Activated T-helper 17 cell treated with anti-CD3 and anti-CD28 coated beads, Interleukin-2, amount 50 U/mL, for 72 hours (primary cell): ENCODE measurements around the gene ITM2B. TPM values are rescaled to one million over a fixed set of nuclear protein-coding genes. Genes with fewer than 3 reads are reported as not detected.

Experiments
- ATAC-seq: fragments of 150-1000 bp; cut with Tn5 transposase; replicated peaks from 2 replicates; pipeline ENCODE4 v1.10.0; 2021; ENCODE audit warnings: mild to moderate bottlenecking, moderate library complexity
- H3K27ac Mint-ChIP-seq: one replicate; pipeline ENCODE4 v1.8.0; 2022; ENCODE audit warnings: mixed read lengths
- H3K27me3 Mint-ChIP-seq: one replicate; pipeline ENCODE4 v1.8.0; 2022; ENCODE audit warnings: mixed read lengths
- H3K36me3 Mint-ChIP-seq: one replicate; pipeline ENCODE4 v1.8.0; 2022; ENCODE audit warnings: low read depth, mild to moderate bottlenecking, mixed read lengths
- H3K4me1 Mint-ChIP-seq: one replicate; pipeline ENCODE4 v1.8.0; 2022; ENCODE audit warnings: mixed read lengths
- H3K4me3 Mint-ChIP-seq: one replicate; pipeline ENCODE4 v1.8.0; 2022; ENCODE audit warnings: mild to moderate bottlenecking, mixed read lengths
- H3K9me3 Mint-ChIP-seq: one replicate; pipeline ENCODE4 v1.8.0; 2022; ENCODE audit warnings: mixed read lengths
- total RNA-seq, 2 donors: library from RNA; stranded (reverse); gene quantifications; one replicate each; pipeline ENCODE4 v1.2.3, GENCODE V29; 2022

The ITM2B gene
- total RNA-seq, 2 donors from 2014 or later: 75.7 to 108 TPM

GRCh38 chr13:48296528-48296927 is 63.5 kb downstream of the ITM2B start:
- Mint-ChIP-seq H3K36me3 (no peaks in the 10 kb centered on the region), H3K27me3 (no peaks in the 10 kb centered on the region), H3K4me3 (no peak overlapping the region), H3K9me3 (no peaks in the 10 kb centered on the region), H3K27ac (no peak overlapping the region), H3K4me1 (no peaks in the 10 kb centered on the region)
- ATAC-seq: no peak

- ATAC-seq: no peak
- Mint-ChIP-seq H3K4me3 (no peak overlapping the region), H3K4me1 (no peaks in the 10 kb centered on the region), H3K36me3 (no peaks in the 10 kb centered on the region), H3K27ac (no peak overlapping the region), H3K9me3 (no peaks in the 10 kb centered on the region), H3K27me3 (no peaks in the 10 kb centered on the region)
These were observed 64.3 kb downstream of the ITM2B start for GRCh38 chr13:48297131-48297786.

GRCh38 chr13:48299591-48299990 is 66.6 kb downstream of the ITM2B start:
- Mint-ChIP-seq H3K4me3 (no peak overlapping the region), H3K4me1 (peaks cover 1% of the 10 kb centered on the region), H3K27me3 (no peaks in the 10 kb centered on the region), H3K27ac (no peak overlapping the region), H3K36me3 (peaks cover 3% of the 10 kb centered on the region), H3K9me3 (no peaks in the 10 kb centered on the region)
- no peak for ATAC-seq

- H3K4me3 Mint-ChIP-seq: peak overlapping the region; percentile 83
- H3K9me3 Mint-ChIP-seq: no peaks in the 10 kb centered on the region
- H3K27ac Mint-ChIP-seq: peak overlapping the region; percentile 85
- peaks cover 30% of the 10 kb centered on the region for H3K36me3 Mint-ChIP-seq
- no peaks in the 10 kb centered on the region for H3K27me3 Mint-ChIP-seq
- H3K4me1 Mint-ChIP-seq: peaks cover 9% of the 10 kb centered on the region
- ATAC-seq: peak; percentile 31
These were observed 69.9 kb downstream of the ITM2B start for GRCh38 chr13:48302871-48303358.

GRCh38 chr13:48303359-48304142 is 70.5 kb downstream of the ITM2B start, which contains the start of gene RB1:
RB1 (plus strand) TSS chr13:48303751; CDS start chr13:48303913, 162 bp downstream.
- H3K9me3 Mint-ChIP-seq: no peaks in the 10 kb centered on the region
- H3K27me3 Mint-ChIP-seq: no peaks in the 10 kb centered on the region
- peak; percentile 91 for ATAC-seq
- peaks cover 36% of the 10 kb centered on the region for H3K36me3 Mint-ChIP-seq
- H3K4me1 Mint-ChIP-seq: peaks cover 9% of the 10 kb centered on the region
- peak within 1 kb of the TSS; percentile 83 for H3K4me3 Mint-ChIP-seq
- peak within 1 kb of the TSS; percentile 85 for H3K27ac Mint-ChIP-seq

- peaks cover 9% of the 10 kb centered on the region for H3K4me1 Mint-ChIP-seq
These were observed 71.3 kb downstream of the ITM2B start for GRCh38 chr13:48304143-48304876.

GRCh38 chr13:48311223-48311622 is 78.2 kb downstream of the ITM2B start:
- Mint-ChIP-seq H3K4me3 (no peak overlapping the region), H3K27ac (no peak overlapping the region), H3K4me1 (peaks cover 16% of the 10 kb centered on the region), H3K27me3 (no peaks in the 10 kb centered on the region), H3K9me3 (no peaks in the 10 kb centered on the region), H3K36me3 (peaks cover 57% of the 10 kb centered on the region)
- peak; percentile 63 for ATAC-seq

More at GRCh38 chr13:48304143-48304876, 71.3 kb downstream of the ITM2B start:
- peak overlapping the region; percentile 85 for H3K27ac Mint-ChIP-seq
- H3K9me3 Mint-ChIP-seq: no peaks in the 10 kb centered on the region
- peaks cover 44% of the 10 kb centered on the region for H3K36me3 Mint-ChIP-seq
- no peaks in the 10 kb centered on the region for H3K27me3 Mint-ChIP-seq
- H3K4me3 Mint-ChIP-seq: peak overlapping the region; percentile 83
- ATAC-seq: peak; percentile 29

GRCh38 chr13:48315969-48316650 is 83.1 kb downstream of the ITM2B start:
- H3K27me3 Mint-ChIP-seq: no peaks in the 10 kb centered on the region
- H3K27ac Mint-ChIP-seq: no peak overlapping the region
- no peak for ATAC-seq
- no peaks in the 10 kb centered on the region for H3K9me3 Mint-ChIP-seq
- H3K4me1 Mint-ChIP-seq: peaks cover 15% of the 10 kb centered on the region
- H3K4me3 Mint-ChIP-seq: no peak overlapping the region
- peaks cover 43% of the 10 kb centered on the region for H3K36me3 Mint-ChIP-seq

- H3K27ac Mint-ChIP-seq: no peak overlapping the region
These were observed 84.0 kb downstream of the ITM2B start for GRCh38 chr13:48316826-48317510.

GRCh38 chr13:48317511-48318376 is 84.7 kb downstream of the ITM2B start:
- ATAC-seq: peak; percentile 13
- Mint-ChIP-seq H3K9me3 (no peaks in the 10 kb centered on the region), H3K27ac (no peak overlapping the region)

More at GRCh38 chr13:48316826-48317510, 84.0 kb downstream of the ITM2B start:
- H3K36me3 Mint-ChIP-seq: peaks cover 49% of the 10 kb centered on the region
- no peaks in the 10 kb centered on the region for H3K27me3 Mint-ChIP-seq
- no peaks in the 10 kb centered on the region for H3K9me3 Mint-ChIP-seq
- no peak overlapping the region for H3K4me3 Mint-ChIP-seq
- ATAC-seq: no peak
- H3K4me1 Mint-ChIP-seq: peaks cover 21% of the 10 kb centered on the region

GRCh38 chr13:48318377-48318811 is 85.4 kb downstream of the ITM2B start:
- Mint-ChIP-seq H3K27ac (peak overlapping the region; percentile 59), H3K4me3 (peak overlapping the region; percentile 89), H3K4me1 (peaks cover 14% of the 10 kb centered on the region), H3K36me3 (peaks cover 37% of the 10 kb centered on the region), H3K27me3 (no peaks in the 10 kb centered on the region), H3K9me3 (no peaks in the 10 kb centered on the region)
- ATAC-seq: peak; percentile 25

More at GRCh38 chr13:48317511-48318376, 84.7 kb downstream of the ITM2B start:
- peak overlapping the region; percentile 89 for H3K4me3 Mint-ChIP-seq
- H3K4me1 Mint-ChIP-seq: peaks cover 18% of the 10 kb centered on the region
- H3K27me3 Mint-ChIP-seq: no peaks in the 10 kb centered on the region
- peaks cover 43% of the 10 kb centered on the region for H3K36me3 Mint-ChIP-seq

GRCh38 chr13:48318821-48319511 is 86.0 kb downstream of the ITM2B start:
- peaks cover 36% of the 10 kb centered on the region for H3K36me3 Mint-ChIP-seq
- no peaks in the 10 kb centered on the region for H3K9me3 Mint-ChIP-seq
- H3K4me3 Mint-ChIP-seq: peak overlapping the region; percentile 89
- peak overlapping the region; percentile 59 for H3K27ac Mint-ChIP-seq
- H3K4me1 Mint-ChIP-seq: peaks cover 14% of the 10 kb centered on the region
- ATAC-seq: peak; percentile 59
- H3K27me3 Mint-ChIP-seq: no peaks in the 10 kb centered on the region
